Stimulated activated naive CD4-positive, alpha-beta T cell (primary cell): ENCODE data around the gene DCLK2.

Experiments used
- DNase-seq, 6 experiments: peaks; one replicate each; lab custom pipeline; 2025; lab: John Stamatoyannopoulos, UW

The DCLK2 gene

DNA sequence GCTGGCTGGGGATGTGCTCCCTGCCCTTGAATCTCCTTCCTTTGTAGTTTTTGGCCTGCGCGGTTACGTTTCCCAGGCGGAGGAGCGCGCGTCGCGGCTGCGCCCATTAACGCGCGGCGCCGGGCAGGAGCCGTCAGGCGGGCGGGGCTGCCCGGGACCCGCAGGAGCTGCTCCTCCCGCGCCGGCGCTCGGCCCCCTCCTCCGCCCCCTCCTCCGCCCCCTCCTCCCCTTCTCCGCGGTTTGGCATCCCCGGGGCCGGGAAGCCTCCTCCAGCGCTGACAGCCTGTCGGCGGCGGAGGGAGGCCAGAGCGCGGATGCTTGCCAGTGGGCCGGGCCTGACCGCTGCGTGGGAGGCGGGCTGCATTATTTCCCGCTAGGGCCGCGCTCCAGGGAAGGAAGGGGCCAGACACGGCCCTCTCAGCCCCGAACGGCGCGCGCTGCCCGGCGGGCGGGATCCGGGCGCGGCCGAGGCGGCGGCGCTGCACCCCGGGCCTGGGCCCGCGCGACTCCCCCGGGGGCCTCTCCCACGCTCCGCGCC lies at the start of gene DCLK2:
Gene DCLK2, plus strand, starts transcription at position 405 of the 538 bp plus-strand sequence. CDS start 583 bp downstream, outside the sequence.
- no peak for DNase-seq

DNA sequence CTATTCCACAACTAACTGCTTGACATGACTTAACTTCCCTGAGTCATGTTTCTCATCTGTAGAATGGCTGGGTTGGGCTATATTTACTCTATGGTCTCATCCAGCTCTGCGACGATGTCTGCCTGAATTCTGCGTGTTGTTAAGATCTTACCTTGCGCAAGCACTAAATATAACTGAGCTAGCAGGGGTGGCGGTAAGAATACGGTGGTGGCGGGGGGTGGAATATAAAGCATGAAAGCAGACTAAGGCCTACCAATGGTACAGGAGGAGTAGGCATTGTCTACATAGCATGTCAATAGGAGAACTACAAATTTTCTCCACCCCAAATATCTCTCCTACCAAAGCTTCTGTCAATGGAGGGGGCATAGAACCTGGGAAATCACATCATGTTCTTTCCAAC lies 45.7 kb upstream of the DCLK2 start:
- no peak for DNase-seq

DNA sequence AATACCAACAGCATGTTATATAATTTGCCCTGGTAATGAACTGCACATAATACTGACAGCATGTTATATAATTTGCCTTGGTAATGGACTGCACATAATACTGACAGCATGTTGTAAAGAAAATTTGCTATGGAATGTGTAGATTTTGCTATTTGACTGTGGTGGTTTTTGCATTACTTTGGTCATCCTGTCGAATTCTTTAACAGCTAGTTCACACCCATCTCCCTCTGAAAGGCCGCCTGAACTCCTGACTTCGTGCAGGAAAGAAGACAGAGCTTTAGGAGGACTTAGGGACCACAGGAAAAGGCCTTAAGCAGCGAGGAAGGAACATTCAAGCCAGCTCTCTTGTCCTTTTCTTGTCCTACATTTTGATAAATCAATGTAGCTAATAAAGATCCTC lies 45.2 kb upstream of the DCLK2 start:
- no peak for DNase-seq

DNA sequence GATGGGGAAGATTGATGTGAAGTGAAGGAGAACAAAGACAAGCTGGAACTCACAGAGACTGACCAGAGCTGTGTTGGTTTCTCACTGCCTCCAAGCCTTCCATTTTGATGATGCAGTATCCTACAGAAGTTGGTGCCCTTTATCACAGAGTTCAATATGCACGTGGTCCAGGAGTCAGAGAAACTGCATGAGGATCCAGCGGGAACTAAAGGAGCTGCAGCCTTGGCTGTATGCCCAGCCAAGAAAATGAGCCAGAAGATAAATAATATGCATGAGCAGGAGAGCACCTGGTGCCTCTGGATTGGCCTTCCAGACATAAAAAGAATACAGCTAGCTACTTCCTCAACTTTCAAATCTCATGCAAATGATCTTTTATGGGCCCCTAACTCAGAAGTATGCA lies 44.3 kb upstream of the DCLK2 start:
- DNase-seq: no peak

DNA sequence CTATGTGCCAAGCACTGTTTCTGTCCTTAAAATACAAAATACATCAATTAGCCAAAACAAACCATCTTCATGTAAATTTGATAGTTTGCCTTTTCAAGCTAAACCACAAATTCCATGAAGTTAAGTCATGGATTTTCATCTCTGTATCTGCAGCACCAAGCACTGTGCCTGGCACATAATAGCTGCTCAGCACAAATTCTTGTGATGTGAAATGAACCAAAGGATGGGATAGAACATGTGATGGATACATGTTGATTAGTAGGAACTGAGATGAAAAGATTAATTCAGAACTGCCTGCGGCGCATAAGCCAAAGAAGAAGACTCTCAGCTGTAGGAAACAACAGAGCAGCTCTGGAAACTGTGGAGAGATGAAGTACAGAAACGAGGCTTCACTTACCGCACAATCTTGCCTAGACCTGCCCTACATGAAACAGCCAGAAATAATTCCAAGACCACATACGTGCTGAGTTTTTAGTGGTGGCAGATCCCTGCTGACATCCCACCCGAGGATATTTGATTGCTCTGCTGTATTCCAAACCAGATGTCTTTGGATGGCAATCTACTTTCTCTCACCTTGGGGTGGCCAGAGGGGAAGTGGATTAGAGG lies 40.9 kb upstream of the DCLK2 start:
- DNase-seq: no peak

DNA sequence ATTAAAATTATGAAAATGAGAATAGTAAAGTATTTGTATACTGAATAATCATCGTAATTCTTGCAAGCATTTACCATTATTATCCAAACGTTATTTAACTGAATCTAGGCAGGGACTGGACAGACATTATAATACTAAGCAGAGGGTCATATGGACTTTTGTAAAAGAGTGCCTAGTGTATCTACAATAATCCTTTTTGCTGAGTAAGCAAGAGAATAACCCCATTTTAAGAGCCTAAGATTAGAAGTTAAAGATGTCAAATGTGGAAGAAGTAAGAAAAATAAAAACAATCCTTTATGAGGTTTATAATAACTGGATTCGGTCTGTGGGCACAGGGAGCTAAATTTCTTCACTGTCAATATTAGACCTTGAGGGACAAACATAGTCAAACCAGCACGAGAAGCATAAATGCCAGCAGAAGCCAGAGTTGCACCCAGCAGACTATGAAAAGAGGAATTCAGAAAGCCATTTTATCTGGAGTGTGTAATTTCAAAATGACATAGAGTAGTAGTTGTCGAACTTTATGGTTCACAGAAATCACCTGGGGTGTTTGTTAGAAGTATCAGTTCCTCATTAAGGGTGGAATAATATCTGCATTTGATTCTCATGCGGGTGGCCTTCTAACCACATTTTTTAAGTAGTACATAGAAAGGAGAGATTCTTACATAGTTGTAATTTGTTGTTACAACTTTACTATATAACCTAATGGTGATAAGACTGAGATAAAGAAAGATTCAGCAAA lies 39.7 kb upstream of the DCLK2 start:
- DNase-seq: no peak

DNA sequence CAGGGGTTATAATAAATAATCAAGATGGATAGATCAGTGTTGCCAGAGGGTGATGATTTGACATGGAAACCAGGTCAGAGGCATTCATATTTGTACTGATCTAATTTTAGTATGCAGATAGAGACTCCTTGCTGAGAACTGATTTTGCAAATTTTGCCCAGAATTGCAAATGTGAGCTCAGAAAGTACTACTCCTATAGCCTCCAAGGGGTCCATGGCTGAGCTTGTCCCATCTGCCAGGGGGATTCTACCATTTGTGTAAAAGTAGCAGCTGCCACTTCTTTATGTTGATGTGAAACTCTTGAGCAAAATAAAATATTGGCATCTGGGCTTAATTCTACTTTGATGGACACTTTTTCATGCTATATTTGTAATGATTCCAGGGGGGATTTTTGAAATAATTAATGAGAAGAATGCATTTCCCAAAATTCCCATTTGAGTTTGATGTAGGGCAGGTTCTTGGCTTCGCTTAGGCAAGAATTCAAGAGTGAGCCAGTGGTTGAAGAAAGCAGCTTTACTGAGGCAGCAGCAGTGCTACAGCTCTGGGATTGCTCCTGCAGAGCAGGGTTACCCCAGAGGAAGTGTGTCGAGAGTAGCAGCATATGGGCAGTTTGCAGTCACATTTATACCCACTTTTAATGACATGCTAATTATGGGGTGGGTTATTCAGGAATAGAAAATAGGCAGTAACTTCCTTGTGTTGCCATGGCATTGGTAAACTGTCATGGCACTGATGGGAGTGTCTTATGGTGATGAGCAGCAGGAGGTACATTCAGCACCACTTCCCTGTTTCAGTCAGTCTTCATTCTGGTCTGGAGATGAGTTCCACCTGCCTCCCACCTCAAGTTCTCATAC lies 38.7 kb upstream of the DCLK2 start:
- DNase-seq: no peak

DNA sequence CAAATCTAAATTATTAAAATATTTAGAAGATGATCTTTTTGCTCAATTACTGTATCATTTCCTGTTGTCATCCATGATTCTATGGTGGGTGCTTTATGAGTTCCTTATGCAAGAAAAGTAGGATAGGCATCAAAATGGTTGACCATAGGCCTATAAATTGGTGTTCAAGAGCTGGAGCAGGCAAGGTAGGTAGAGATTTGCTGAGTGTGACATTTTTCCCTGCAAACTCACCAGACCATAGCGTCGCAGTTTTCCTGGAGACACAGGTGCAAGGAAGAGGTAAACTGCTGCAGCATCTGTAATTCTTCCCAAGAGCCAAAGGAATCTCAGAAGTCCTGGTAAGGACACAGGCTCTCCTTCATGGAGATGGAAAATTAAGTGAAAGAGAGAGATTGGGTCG lies 33.7 kb upstream of the DCLK2 start:
- no peak for DNase-seq

DNA sequence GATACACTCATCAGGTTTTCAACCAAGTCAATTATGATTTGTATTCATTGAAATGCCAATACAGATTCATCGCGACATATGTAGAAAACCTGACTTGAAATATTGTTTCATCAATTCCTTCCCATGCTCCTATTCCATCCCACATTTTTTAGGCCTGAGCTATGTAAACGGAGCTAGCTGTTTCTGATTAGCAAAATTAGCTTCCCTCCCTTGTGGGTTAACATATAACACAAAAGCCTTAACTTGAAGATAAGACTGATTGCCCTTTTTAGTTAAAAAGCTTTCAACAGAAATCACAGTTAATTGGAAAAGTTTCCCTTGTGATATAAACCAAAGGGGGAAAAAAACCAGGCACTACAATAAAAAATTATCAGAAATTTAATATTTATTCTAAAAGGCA lies 32.8 kb upstream of the DCLK2 start:
- no peak for DNase-seq

DNA sequence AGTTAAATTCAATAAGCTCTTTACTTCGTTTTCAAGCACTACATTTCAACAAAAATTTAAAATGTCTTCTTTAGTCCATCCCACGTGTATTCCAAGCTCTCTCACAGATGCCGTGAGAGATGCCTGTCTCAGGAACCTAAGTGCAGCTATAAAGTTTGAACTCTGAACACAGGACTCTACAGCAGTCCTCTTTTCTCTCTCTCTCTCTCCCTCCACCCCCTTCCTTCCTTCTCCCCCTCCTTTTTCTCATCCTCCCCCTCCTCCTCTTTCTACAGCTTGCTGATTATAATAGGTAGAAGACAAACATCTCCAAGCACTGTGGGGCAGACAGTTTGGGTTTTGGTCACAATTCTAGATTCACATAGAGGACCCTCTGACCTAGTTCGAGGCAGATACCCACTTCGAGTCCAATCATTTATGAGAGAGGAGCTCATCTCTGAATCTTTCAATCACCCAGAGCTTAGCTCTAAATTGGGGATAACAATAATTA lies 31.5 kb upstream of the DCLK2 start:
- no peak for DNase-seq

DNA sequence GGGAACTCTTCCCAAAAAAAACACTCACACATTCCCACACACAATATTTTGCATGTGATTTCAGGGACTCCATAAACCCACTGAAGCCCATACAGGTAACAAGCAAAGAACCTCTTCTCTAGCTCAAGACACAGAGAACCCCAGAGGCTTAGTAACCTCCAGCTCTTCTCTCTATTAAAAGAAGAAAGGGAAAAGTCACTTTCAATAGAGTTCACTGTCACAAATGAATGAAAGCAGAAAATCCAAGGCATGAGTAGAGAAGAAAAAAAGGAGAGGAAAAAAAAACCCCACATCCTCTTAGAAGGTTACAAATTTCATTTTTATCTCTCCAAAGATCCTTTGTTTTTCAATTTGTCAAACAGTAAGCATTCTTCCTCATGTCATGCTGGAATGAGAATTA lies 30.7 kb upstream of the DCLK2 start:
- DNase-seq: no peak

DNA sequence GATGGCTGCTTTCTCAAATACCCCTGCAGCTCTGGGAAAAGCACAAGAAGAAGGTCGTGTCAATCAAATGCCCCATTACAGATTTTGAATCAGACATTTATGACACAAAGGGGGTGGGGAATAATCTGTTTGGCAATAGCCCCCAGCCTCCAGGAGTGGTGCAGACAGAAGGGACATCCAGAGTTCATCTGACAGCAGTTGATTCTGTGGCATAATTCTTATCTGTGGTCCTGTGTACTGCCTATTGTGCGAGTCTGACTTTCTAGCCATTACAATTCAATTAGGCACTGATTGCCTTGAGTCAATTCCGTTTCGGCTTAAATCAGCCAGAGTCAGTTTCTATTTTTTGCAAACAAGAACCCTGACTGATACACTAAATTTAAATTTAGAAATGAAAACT lies 28.6 kb upstream of the DCLK2 start:
- DNase-seq: no peak

DNA sequence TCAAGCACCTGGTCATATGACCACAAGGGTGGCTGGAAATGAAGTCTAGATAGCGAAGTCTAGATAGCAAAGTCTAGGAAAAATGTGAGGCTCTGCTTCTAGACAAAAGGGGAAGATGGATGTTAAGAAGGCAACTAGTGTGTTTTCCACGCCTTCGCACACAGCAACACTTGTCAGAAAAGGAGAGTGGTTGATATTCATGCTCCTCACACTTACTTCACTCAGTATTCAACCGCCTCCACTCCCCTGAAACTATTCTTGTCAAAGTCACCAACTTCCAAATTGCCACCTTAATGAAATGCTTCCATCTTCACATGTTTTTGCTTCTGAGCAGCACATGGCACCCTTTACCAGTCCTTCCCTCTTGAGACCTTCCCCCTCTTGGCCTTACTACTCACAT lies 27.7 kb upstream of the DCLK2 start:
- no peak for DNase-seq

DNA sequence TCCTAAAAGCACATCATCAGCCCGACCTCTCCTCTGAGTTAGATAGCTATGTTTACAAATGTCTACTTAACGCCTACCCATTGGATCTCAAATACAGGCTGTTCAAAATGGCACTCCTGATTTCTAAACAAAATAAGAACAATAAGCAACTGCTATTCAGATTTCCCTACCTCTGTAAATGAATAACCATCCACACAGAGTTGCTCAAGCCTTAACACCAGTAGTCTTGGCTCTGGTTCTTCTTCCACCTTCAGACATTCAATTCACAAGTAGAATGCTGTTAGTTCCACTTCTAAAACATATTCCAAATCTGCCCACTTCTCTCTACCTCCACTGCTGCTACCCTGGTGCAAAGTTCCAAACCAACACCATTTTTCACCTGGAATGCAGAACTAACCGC lies 27.1 kb upstream of the DCLK2 start:
- DNase-seq: no peak

DNA sequence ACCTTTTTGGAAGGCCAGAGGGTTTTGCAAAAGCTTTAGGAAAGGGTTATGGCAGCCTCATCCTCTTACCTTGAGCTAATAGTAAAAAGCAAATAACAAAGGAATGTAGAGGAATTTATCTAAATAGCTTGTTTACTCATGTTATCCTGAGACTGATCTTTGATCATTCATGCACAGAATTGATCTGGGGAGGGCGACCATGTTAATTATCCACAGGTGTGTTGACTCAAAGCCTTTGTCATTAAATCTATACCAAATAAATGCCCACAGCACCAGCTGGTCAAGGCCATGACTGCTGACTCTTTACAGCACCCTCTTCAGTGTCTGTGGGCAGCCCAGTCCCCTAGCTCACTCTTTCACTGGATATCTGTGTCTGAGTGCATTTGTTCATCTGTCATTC lies 22.8 kb upstream of the DCLK2 start:
- DNase-seq: no peak

DNA sequence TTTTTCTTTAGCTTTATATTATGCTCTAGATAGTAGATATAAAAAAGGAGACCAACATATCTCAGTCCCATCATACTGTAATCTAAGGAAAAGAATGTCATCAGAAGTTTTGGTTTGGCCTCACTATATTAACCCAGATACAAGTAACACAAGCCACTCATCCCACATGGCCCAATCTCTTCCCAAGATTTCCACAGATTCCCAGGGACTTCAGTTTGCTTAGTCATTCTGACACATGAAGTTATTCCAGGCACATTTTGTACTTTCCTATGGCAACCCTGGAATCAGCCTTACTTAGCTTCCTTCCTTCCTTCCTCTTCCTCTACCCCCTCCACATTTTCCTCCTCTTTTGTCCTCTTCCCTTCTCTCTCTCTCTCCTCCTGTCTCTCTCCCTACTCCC lies 21.7 kb upstream of the DCLK2 start:
- no peak for DNase-seq

DNA sequence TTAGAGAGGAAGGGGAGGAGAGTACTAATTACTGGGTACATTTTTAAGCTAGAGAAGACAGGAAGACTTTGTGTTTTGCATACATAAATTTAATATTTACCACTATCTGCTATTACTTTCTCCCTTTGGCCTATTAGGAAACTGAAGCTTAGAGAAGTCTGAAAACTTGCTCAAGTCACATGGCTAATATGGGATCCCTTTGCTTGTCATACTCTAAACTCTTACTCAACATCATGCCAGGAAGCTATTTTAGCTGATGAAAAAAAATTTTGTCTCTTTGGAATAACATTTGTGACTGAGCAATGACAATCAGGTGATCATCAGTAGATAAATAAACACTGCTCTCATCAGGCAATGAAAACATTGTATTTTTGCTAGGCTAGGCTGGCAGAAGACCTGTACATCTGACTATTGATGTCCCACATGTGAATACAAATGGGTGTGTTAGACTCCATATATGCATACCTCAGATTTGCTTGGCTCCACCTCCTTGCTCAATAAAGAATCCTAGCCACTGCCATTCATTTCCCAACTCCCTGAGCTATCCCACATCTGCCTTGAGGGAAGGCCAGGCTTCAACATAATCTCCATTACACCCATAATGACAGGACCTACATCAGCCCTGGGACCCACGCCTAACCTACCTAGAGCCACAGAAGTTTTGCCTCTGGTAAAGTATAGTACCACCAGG lies 17.0 kb upstream of the DCLK2 start:
- no peak for DNase-seq

DNA sequence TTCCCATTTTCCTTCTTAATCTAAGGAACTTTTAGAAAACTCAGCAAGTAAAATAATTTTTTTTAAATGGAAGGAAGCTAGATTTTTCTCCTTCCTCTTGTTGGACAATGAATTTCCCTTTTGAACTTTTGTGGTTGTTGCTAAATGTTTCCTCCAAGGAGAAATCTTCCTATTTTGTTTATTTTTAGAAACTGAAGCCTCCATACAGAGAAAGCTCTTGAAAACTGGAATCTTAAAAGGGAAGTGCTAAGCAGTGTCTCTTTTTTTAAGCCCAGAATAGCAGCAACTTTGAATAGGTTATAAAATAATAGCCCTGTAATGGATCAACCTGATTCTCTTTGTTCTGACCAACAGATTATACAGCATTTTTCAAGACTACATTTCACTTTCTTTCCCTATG lies 15.1 kb upstream of the DCLK2 start:
- no peak for DNase-seq

DNA sequence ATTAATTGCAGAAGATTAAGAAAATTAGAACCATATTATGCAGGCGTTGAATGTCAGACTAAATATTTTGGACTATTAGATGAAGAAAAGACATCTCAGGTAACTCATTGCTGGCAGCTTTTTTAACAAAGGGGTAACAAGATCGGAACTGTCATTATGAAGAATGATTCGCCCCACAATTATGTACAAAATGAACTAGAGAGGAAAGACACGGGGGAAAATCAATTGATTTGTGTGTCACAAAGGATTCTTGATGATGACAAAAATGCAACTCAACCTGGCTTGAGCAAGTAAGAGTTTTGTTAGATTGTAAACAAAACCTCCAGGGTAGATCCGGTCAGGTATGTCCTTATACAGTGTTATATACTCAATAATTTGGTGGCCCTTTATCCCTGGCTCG lies 12.5 kb upstream of the DCLK2 start:
- DNase-seq: no peak

DNA sequence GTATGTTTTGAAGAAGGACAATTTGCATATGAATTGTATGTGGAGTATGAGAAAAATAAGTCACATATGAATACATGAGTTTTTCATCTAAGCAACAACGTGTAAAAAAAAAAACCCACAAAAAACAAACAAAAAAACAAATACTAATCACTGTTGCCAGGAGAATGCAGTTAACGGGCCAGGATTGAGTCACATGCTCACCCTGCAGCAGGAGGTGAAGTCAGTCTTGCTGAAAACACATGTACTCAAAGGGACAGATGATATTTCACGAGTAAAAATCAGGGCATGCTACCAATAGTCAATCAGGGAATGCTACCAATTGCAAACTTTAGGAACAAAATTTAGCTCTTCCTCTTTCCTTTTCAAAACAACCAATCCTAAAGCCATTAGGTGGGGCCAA lies 10.4 kb upstream of the DCLK2 start:
- no peak for DNase-seq

DNA sequence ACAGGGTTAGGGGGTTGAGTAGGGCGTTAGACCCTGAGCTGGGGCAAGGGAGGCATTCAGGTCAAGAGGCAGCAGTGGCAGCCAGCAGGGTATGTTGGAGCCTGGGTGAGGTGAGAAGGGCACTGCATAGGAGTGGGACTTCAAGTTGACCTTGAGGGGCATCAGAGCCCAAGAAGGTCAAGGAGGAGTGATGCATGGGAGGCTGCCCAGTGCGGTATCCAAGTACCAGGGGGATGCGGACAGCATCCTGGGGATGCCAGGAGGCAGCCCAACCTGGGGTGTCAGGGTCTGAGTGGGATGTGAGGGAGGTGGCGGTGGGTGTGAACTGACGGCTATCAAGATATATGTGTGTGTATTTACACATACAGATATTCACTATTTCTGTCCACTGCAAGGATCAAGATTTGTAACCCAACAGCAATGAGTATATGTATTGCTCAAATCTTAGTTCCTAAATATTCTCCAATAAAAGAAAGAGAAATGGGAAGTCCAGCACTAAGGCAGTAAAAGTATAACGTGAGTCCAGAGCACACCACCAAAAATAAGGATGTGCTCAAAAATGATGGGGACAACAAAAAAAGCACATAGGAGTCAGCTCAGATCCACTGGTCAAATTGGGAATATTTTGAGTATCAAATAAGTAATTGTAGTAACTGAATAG lies 9.8 kb upstream of the DCLK2 start:
- DNase-seq: no peak

DNA sequence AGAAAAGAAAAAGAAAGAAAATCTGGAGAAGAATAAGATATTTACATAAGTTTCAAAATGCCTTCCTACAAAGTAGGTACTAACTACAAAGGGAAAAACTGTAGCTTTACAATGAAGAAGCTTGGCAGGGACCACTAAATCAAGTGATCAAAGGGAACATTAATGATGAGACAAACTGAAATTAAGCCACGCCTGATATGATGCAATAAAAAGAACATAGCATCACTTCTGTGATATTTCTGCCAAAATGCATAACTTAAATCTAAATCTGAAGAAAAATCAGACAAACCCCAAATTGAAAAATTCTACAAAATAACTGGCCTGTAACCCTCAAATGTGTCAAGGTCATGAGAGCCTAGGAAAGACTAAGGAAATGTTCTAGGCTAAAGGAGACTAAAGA lies 8.9 kb upstream of the DCLK2 start:
- DNase-seq: no peak
